Measurements from ENCODE around the gene ERBB3. TPM values are rescaled to one million over a fixed set of nuclear protein-coding genes. Genes with fewer than 3 reads are reported as not detected.

ERBB3 gene
- total RNA-seq, 2 donors from 2014 or later, result not detected

DNA sequence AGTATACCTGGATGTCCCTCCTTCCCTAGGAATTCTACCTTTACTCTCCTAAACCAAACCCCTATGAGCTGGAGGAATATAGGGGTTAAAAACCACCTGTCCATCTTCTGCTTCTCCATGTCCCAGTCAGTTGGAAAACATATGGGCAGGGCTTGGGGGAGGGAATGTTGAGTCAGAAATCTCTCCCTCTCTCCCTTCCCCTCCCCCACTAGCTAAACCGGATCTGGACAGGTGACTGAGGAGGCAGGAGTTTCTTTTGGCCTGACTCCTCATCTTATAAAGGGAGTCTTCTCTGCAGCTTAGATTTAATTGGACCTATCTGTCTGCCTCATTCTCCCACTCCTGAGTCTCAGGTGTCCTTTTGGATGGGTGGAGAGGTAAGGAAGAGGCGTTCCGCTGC, 6.1 kb downstream of the ERBB3 start:
- ATAC-seq (no peak), DNase-seq (ENCODE audit: low spot score) (no peak)
- Mint-ChIP-seq H3K27me3 (peaks cover 3 to 4% of the 10 kb centered on the region in 2 donors), H3K36me3 (no peaks in the 10 kb centered on the region), H3K27ac (no peak overlapping the region), H3K9me3 (no peaks in the 10 kb centered on the region), H3K4me1 (ENCODE audit: low read depth in 2 of 2) (no peaks in the 10 kb centered on the region), H3K4me3 (no peak overlapping the region)

DNA sequence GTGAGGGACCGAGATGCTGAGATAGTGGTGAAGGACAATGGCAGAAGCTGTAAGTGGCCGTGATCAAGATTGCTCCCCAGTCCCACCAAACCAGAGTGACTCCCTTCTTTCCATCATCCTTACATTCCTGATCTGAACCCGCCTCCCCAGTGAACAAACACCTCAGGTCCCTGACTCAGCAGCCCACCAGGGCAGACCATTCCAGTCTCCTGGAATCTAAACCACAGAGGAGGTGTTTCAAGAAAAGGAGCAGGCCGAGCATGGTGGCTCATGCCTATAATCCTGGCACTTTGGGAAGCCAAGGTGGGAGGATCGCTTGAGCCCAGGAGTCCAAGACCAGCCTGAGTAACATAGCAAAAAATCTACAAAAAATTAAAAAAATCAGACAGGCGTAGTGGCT, 6.6 kb downstream of the ERBB3 start:
- no peak for ATAC-seq
- Mint-ChIP-seq H3K4me3 (no peak overlapping the region), H3K4me1 (ENCODE audit: low read depth in 2 of 2) (no peaks in the 10 kb centered on the region), H3K27ac (no peak overlapping the region), H3K27me3 (peaks cover 0 to 2% of the 10 kb centered on the region in 2 donors), H3K9me3 (no peaks in the 10 kb centered on the region), H3K36me3 (no peaks in the 10 kb centered on the region)
- DNase-seq (ENCODE audit: low spot score), result no peak

DNA sequence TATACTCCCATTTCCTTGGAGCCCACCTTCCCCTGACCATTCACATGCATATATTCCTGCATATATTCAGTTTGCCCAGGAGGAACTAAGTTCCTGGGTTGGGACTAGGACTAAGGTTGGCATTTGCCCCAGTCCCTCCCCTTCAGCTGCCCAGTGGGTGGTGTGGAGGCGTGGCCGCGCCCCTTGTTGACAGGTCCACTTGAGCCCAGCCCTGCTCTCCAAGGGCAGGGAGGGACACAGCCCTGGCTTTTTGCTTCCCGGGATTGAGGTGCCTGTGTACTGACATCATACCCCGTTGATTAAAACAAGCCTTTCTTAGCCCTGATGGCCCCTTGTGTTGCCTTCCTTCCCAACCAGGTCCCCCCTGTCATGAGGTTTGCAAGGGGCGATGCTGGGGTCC, 7.3 kb downstream of the ERBB3 start:
- no peak for DNase-seq (ENCODE audit: low spot score)
- peaks cover 0 to 2% of the 10 kb centered on the region in 2 donors for H3K27me3 Mint-ChIP-seq
- H3K36me3 Mint-ChIP-seq, result no peaks in the 10 kb centered on the region
- ATAC-seq, result no peak
- no peak overlapping the region for H3K27ac Mint-ChIP-seq
- H3K9me3 Mint-ChIP-seq, result no peaks in the 10 kb centered on the region
- no peaks in the 10 kb centered on the region for H3K4me1 Mint-ChIP-seq (ENCODE audit: low read depth in 2 of 2)
- H3K4me3 Mint-ChIP-seq, result no peak overlapping the region

GRCh38 chr12:56097738-56098137, 17.8 kb downstream of the ERBB3 start:
- ATAC-seq (no peak), DNase-seq (ENCODE audit: low spot score) (no peak)
- H3K36me3 Mint-ChIP-seq, result no peaks in the 10 kb centered on the region
- no peak overlapping the region for H3K4me3 Mint-ChIP-seq
- H3K27ac Mint-ChIP-seq, result no peak overlapping the region
- peaks cover 6 to 11% of the 10 kb centered on the region in 2 donors for H3K27me3 Mint-ChIP-seq
- peaks cover 9 to 14% of the 10 kb centered on the region in 2 donors for H3K4me1 Mint-ChIP-seq (ENCODE audit: low read depth in 2 of 2)
- no peaks in the 10 kb centered on the region for H3K9me3 Mint-ChIP-seq

GRCh38 chr12:56098592-56098991, 18.6 kb downstream of the ERBB3 start:
- H3K9me3 Mint-ChIP-seq, result no peaks in the 10 kb centered on the region
- peaks cover 18 to 22% of the 10 kb centered on the region in 2 donors for H3K4me1 Mint-ChIP-seq (ENCODE audit: low read depth in 2 of 2)
- peaks cover 0 to 8% of the 10 kb centered on the region in 2 donors for H3K27me3 Mint-ChIP-seq
- H3K4me3 Mint-ChIP-seq, result no peak overlapping the region
- no peak for DNase-seq (ENCODE audit: low spot score)
- ATAC-seq, result no peak
- no peaks in the 10 kb centered on the region for H3K36me3 Mint-ChIP-seq
- H3K27ac Mint-ChIP-seq, result no peak overlapping the region

DNA sequence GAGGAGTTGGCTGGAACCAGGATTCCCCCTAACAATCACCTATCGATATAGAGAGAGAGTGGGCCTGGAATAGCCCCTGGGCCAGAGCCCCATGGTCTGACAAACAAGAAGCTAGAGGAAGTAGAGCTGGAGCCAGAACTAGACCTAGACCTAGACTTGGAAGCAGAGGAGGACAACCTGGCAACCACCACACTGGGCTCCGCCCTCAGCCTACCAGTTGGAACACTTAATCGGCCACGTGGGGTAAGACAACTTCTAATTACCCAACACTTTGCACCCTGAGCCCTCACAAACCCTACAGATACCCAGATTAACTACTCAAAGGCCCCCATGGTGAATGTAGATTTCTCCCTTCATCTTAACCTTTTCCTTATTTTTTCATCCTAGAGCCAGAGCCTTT, 19.8 kb downstream of the ERBB3 start:
- DNase-seq (ENCODE audit: low spot score) (no peak), ATAC-seq (no peak)
- Mint-ChIP-seq H3K27me3 (peaks cover 0 to 8% of the 10 kb centered on the region in 2 donors), H3K4me1 (ENCODE audit: low read depth in 2 of 2) (peaks cover 29 to 31% of the 10 kb centered on the region in 2 donors), H3K27ac (no peak overlapping the region), H3K4me3 (no peak overlapping the region), H3K9me3 (no peaks in the 10 kb centered on the region), H3K36me3 (peaks cover 4% of the 10 kb centered on the region)

GRCh38 chr12:56101045-56101444, 21.1 kb downstream of the ERBB3 start:
- peak overlapping the region in 1 of 2 donors; percentile 64 for H3K27ac Mint-ChIP-seq
- H3K9me3 Mint-ChIP-seq, result no peaks in the 10 kb centered on the region
- no peak for ATAC-seq
- peaks cover 0 to 8% of the 10 kb centered on the region in 2 donors for H3K27me3 Mint-ChIP-seq
- DNase-seq (ENCODE audit: low spot score), result peak; percentile 49
- H3K4me1 Mint-ChIP-seq (ENCODE audit: low read depth in 2 of 2), result peaks cover 39 to 41% of the 10 kb centered on the region in 2 donors
- H3K36me3 Mint-ChIP-seq, result peaks cover 13% of the 10 kb centered on the region
- no peak overlapping the region for H3K4me3 Mint-ChIP-seq

DNA sequence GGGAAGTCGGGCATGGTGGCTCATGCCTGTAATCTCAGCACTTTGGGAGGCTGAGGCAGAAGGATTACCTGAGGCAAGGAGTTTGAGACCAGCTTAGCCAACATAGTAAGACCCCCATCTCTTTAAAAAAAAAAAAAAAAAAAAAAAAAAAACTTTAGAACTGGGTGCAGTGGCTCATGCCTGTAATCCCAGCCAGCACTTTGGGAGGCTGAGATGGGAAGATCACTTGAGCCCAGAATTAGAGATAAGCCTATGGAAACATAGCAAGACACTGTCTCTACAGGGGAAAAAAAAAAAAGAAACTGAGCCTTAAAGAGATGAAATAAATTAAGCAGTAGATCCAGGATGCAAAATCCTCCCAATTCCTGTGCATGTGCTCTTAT, 22.7 kb downstream of the ERBB3 start:
- Mint-ChIP-seq H3K36me3 (peaks cover 26% of the 10 kb centered on the region), H3K4me1 (ENCODE audit: low read depth in 2 of 2) (peaks cover 46 to 54% of the 10 kb centered on the region in 2 donors), H3K27ac (peak overlapping the region; percentile 86 to 98), H3K4me3 (peak overlapping the region; percentile 97), H3K9me3 (no peaks in the 10 kb centered on the region), H3K27me3 (peaks cover 0 to 1% of the 10 kb centered on the region in 2 donors)
- DNase-seq (ENCODE audit: low spot score) (no peak), ATAC-seq (no peak)

GRCh38 chr12:56103066-56103711, 23.2 kb downstream of the ERBB3 start:
- Mint-ChIP-seq H3K4me3 (peak overlapping the region; percentile 97), H3K36me3 (peaks cover 26% of the 10 kb centered on the region), H3K9me3 (no peaks in the 10 kb centered on the region), H3K4me1 (ENCODE audit: low read depth in 2 of 2) (peaks cover 46 to 54% of the 10 kb centered on the region in 2 donors), H3K27ac (peak overlapping the region; percentile 86 to 98), H3K27me3 (no peaks in the 10 kb centered on the region)
- DNase-seq (ENCODE audit: low spot score) (peak; percentile 61), ATAC-seq (no peak)

- Mint-ChIP-seq H3K27ac (peak overlapping the region; percentile 86 to 98), H3K4me3 (peak overlapping the region; percentile 97), H3K4me1 (ENCODE audit: low read depth in 2 of 2) (peaks cover 46 to 54% of the 10 kb centered on the region in 2 donors), H3K9me3 (no peaks in the 10 kb centered on the region), H3K27me3 (no peaks in the 10 kb centered on the region), H3K36me3 (peaks cover 26% of the 10 kb centered on the region)
- DNase-seq (ENCODE audit: low spot score) (no peak), ATAC-seq (no peak)
Measured at GRCh38 chr12:56103823-56104108, 23.8 kb downstream of the ERBB3 start.

GRCh38 chr12:56104109-56104814, 24.3 kb downstream of the ERBB3 start, which contains the start of gene PA2G4:
Gene PA2G4, plus strand, starts transcription at chr12:56104559. Its CDS starts 179 bp downstream, at chr12:56104738.
- H3K36me3 Mint-ChIP-seq, result peaks cover 26% of the 10 kb centered on the region
- H3K4me1 Mint-ChIP-seq (ENCODE audit: low read depth in 2 of 2), result peaks cover 46 to 54% of the 10 kb centered on the region in 2 donors
- ATAC-seq, result peak; percentile 97 to 98
- H3K27ac Mint-ChIP-seq, result peak within 1 kb of the TSS; percentile 86 to 98
- no peaks in the 10 kb centered on the region for H3K27me3 Mint-ChIP-seq
- peak; percentile 99 for DNase-seq (ENCODE audit: low spot score)
- H3K9me3 Mint-ChIP-seq, result no peaks in the 10 kb centered on the region
- H3K4me3 Mint-ChIP-seq, result peak within 1 kb of the TSS; percentile 97

- ATAC-seq (peak; percentile 11 to 31), DNase-seq (ENCODE audit: low spot score) (peak; percentile 68)
- Mint-ChIP-seq H3K36me3 (peaks cover 27% of the 10 kb centered on the region), H3K4me1 (ENCODE audit: low read depth in 2 of 2) (peaks cover 46 to 54% of the 10 kb centered on the region in 2 donors), H3K4me3 (peak overlapping the region; percentile 97), H3K27ac (peak overlapping the region; percentile 86 to 98), H3K9me3 (no peaks in the 10 kb centered on the region), H3K27me3 (no peaks in the 10 kb centered on the region)
Measured at GRCh38 chr12:56104815-56105608, 25.0 kb downstream of the ERBB3 start.

GRCh38 chr12:56105609-56105902, 25.6 kb downstream of the ERBB3 start:
- no peak for ATAC-seq
- peak overlapping the region; percentile 86 to 98 for H3K27ac Mint-ChIP-seq
- H3K9me3 Mint-ChIP-seq, result no peaks in the 10 kb centered on the region
- no peaks in the 10 kb centered on the region for H3K27me3 Mint-ChIP-seq
- peaks cover 46 to 54% of the 10 kb centered on the region in 2 donors for H3K4me1 Mint-ChIP-seq (ENCODE audit: low read depth in 2 of 2)
- H3K36me3 Mint-ChIP-seq, result peaks cover 32% of the 10 kb centered on the region
- H3K4me3 Mint-ChIP-seq, result peak overlapping the region; percentile 97
- no peak for DNase-seq (ENCODE audit: low spot score)

DNA sequence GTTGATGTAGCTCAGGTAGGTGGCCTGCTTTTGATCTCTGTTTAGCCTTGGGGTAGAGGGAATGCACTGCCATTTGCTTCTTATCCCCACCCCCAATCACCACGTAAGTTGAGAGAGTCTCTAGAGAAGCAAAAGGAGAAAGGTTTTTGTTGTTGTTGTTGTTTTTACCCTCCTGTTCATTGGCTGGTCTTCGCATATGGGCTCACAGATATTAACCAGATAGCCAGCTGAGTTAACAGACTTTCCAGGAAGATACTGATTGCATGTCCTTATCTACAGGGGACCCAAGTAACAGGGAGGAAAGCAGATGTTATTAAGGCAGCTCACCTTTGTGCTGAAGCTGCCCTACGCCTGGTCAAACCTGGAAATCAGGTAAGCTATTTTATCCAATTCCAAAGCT, 27.3 kb downstream of the ERBB3 start:
- H3K9me3 Mint-ChIP-seq, result no peaks in the 10 kb centered on the region
- H3K27ac Mint-ChIP-seq, result peak overlapping the region; percentile 86 to 98
- H3K36me3 Mint-ChIP-seq, result peaks cover 42% of the 10 kb centered on the region
- ATAC-seq, result no peak
- DNase-seq (ENCODE audit: low spot score), result no peak
- H3K4me3 Mint-ChIP-seq, result peak overlapping the region; percentile 97
- no peaks in the 10 kb centered on the region for H3K27me3 Mint-ChIP-seq
- peaks cover 42 to 45% of the 10 kb centered on the region in 2 donors for H3K4me1 Mint-ChIP-seq (ENCODE audit: low read depth in 2 of 2)

All from natural killer cell treated with Interleukin-12 subunit alpha and Interleukin-12 subunit beta and Interleukin-15 and Interleukin-18, amount 100 ng/mL, for 72 hours (primary cell).